Fibroblast of lung (primary cell): ENCODE results near the gene ZPLD1.

ENCODE experiments used
- CTCF ChIP-seq, 2 donors: IDR thresholded peaks in 1 of 2; conservative IDR thresholded peaks in 1 of 2; 1 replicate in 1 of 2; 2 replicates in 1 of 2; pipeline ENCODE4 v1.5.1; 2011 to 2012; ENCODE audit warnings: low read length in 2 of 2, control low read depth in 1 of 2, inconsistent platforms in 1 of 2, low read depth in 1 of 2, mild to moderate bottlenecking in 1 of 2
- EZH2 ChIP-seq: IDR thresholded peaks from 2 replicates; pipeline ENCODE4 v1.5.1; 2012; ENCODE audit warnings: low read length, control low read depth, mild to moderate bottlenecking; ENCODE audit errors: missing control alignments

GRCh38 chr3:102449930-102450329, 15.1 kb downstream of the ZPLD1 start:
- no peak for TF ChIP-seq CTCF (conservative IDR thresholded peaks at IDR 0.05 in 1 of 2, IDR thresholded peaks at IDR 0.05 in 1 of 2; ENCODE audit: low read depth in 1 of 2, low read length in 2 of 2)
- TF ChIP-seq EZH2, result no peak
